Activated T-cell treated with anti-CD3 and anti-CD28 coated beads, Interleukin-2, amount 50 U/mL, for 24 hours (primary cell): ENCODE data around the gene TMEM61.
A peak's percentile ranks its signal among the peaks of the same experiment; 100 is the strongest.
"Not testable (repeated sequence)": the region's sequence is repeated elsewhere in the genome, so short reads cannot be mapped to it uniquely, and the experiment has no call there.

Source experiments
- DNase-seq: peaks from one replicate; pipeline ENCODE4 v3.0.0-alpha.2; 2020
- H3K27ac Mint-ChIP-seq: 2 replicates; pipeline ENCODE4 v1.8.0; 2020; ENCODE audit warnings: mild to moderate bottlenecking, mixed read lengths
- H3K27me3 Mint-ChIP-seq: 2 replicates; pipeline ENCODE4 v1.8.0; 2020; ENCODE audit warnings: mixed read lengths
- H3K36me3 Mint-ChIP-seq: 2 replicates; pipeline ENCODE4 v1.8.0; 2020; ENCODE audit warnings: low read depth, mixed read lengths
- H3K4me1 Mint-ChIP-seq: 2 replicates; pipeline ENCODE4 v1.8.0; 2020; ENCODE audit warnings: low read depth, mixed read lengths
- H3K4me3 Mint-ChIP-seq: 2 replicates; pipeline ENCODE4 v1.8.0; 2020; ENCODE audit warnings: mild to moderate bottlenecking, moderate library complexity, mixed read lengths
- H3K9me3 Mint-ChIP-seq: 2 replicates; pipeline ENCODE4 v1.8.0; 2020; ENCODE audit warnings: mixed read lengths

Gene TMEM61

GRCh38 chr1:54950369-54951163 is 29.9 kb upstream of the TMEM61 start:
- H3K27me3 Mint-ChIP-seq, result peaks cover 2% of the 10 kb centered on the region
- H3K4me1 Mint-ChIP-seq, result peaks cover 7% of the 10 kb centered on the region
- peak; percentile 65 for DNase-seq
- H3K9me3 Mint-ChIP-seq, result no peaks in the 10 kb centered on the region
- no peak overlapping the region for H3K4me3 Mint-ChIP-seq
- no peak overlapping the region for H3K27ac Mint-ChIP-seq
- no peaks in the 10 kb centered on the region for H3K36me3 Mint-ChIP-seq

GRCh38 chr1:54951810-54952226 is 28.6 kb upstream of the TMEM61 start:
- H3K27me3 Mint-ChIP-seq, result peaks cover 2% of the 10 kb centered on the region
- H3K4me3 Mint-ChIP-seq, result no peak overlapping the region
- DNase-seq, result no peak
- H3K9me3 Mint-ChIP-seq, result no peaks in the 10 kb centered on the region
- H3K4me1 Mint-ChIP-seq, result peaks cover 7% of the 10 kb centered on the region
- H3K27ac Mint-ChIP-seq, result no peak overlapping the region
- H3K36me3 Mint-ChIP-seq, result no peaks in the 10 kb centered on the region

- no peak overlapping the region for H3K4me3 Mint-ChIP-seq
- no peak for DNase-seq
- peaks cover 2% of the 10 kb centered on the region for H3K27me3 Mint-ChIP-seq
- no peaks in the 10 kb centered on the region for H3K36me3 Mint-ChIP-seq
- H3K4me1 Mint-ChIP-seq, result peaks cover 7% of the 10 kb centered on the region
- H3K27ac Mint-ChIP-seq, result no peak overlapping the region
- H3K9me3 Mint-ChIP-seq, result peaks cover 4% of the 10 kb centered on the region
These were observed 27.3 kb upstream of the TMEM61 start for GRCh38 chr1:54952950-54953718.

- Mint-ChIP-seq H3K27ac (no peak overlapping the region), H3K4me1 (peaks cover 7% of the 10 kb centered on the region), H3K9me3 (peaks cover 9% of the 10 kb centered on the region), H3K4me3 (no peak overlapping the region), H3K27me3 (peaks cover 2% of the 10 kb centered on the region), H3K36me3 (no peaks in the 10 kb centered on the region)
- DNase-seq, result no peak
These were observed 26.6 kb upstream of the TMEM61 start for GRCh38 chr1:54953846-54954245.

- peaks cover 10% of the 10 kb centered on the region for H3K9me3 Mint-ChIP-seq
- no peak overlapping the region for H3K4me3 Mint-ChIP-seq
- H3K27ac Mint-ChIP-seq, result no peak overlapping the region
- H3K27me3 Mint-ChIP-seq, result peaks cover 2% of the 10 kb centered on the region
- no peak for DNase-seq
- no peaks in the 10 kb centered on the region for H3K36me3 Mint-ChIP-seq
- H3K4me1 Mint-ChIP-seq, result peaks cover 3% of the 10 kb centered on the region
These were observed 25.1 kb upstream of the TMEM61 start for GRCh38 chr1:54955359-54955758.

GRCh38 chr1:54956726-54957125 is 23.7 kb upstream of the TMEM61 start:
- DNase-seq, result no peak
- Mint-ChIP-seq H3K36me3 (no peaks in the 10 kb centered on the region), H3K9me3 (peaks cover 10% of the 10 kb centered on the region), H3K27me3 (no peaks in the 10 kb centered on the region), H3K4me3 (no peak overlapping the region), H3K4me1 (no peaks in the 10 kb centered on the region), H3K27ac (no peak overlapping the region)

GRCh38 chr1:54959241-54959640 is 21.2 kb upstream of the TMEM61 start:
- no peak overlapping the region for H3K27ac Mint-ChIP-seq
- no peaks in the 10 kb centered on the region for H3K36me3 Mint-ChIP-seq
- no peak for DNase-seq
- no peak overlapping the region for H3K4me3 Mint-ChIP-seq
- peaks cover 10% of the 10 kb centered on the region for H3K9me3 Mint-ChIP-seq
- H3K27me3 Mint-ChIP-seq, result no peaks in the 10 kb centered on the region
- no peaks in the 10 kb centered on the region for H3K4me1 Mint-ChIP-seq

GRCh38 chr1:54962612-54963395 is 17.6 kb upstream of the TMEM61 start:
- no peak overlapping the region for H3K4me3 Mint-ChIP-seq
- DNase-seq, result no peak
- peaks cover 6% of the 10 kb centered on the region for H3K27me3 Mint-ChIP-seq
- peaks cover 6% of the 10 kb centered on the region for H3K9me3 Mint-ChIP-seq
- H3K27ac Mint-ChIP-seq, result no peak overlapping the region
- H3K4me1 Mint-ChIP-seq, result peaks cover 3% of the 10 kb centered on the region
- no peaks in the 10 kb centered on the region for H3K36me3 Mint-ChIP-seq

GRCh38 chr1:54963829-54964228 is 16.6 kb upstream of the TMEM61 start:
- DNase-seq, H3K27me3 Mint-ChIP-seq, H3K4me3 Mint-ChIP-seq, H3K4me1 Mint-ChIP-seq, H3K27ac Mint-ChIP-seq, H3K9me3 Mint-ChIP-seq, H3K36me3 Mint-ChIP-seq: not testable (repeated sequence)

- Mint-ChIP-seq H3K36me3 (no peaks in the 10 kb centered on the region), H3K9me3 (no peaks in the 10 kb centered on the region), H3K4me1 (peaks cover 3% of the 10 kb centered on the region), H3K27ac (no peak overlapping the region), H3K27me3 (peaks cover 16% of the 10 kb centered on the region), H3K4me3 (no peak overlapping the region)
- no peak for DNase-seq
These were observed 14.6 kb upstream of the TMEM61 start for GRCh38 chr1:54965624-54966340.

- Mint-ChIP-seq H3K27me3 (peaks cover 26% of the 10 kb centered on the region), H3K27ac (no peak overlapping the region), H3K36me3 (no peaks in the 10 kb centered on the region), H3K4me1 (peaks cover 9% of the 10 kb centered on the region), H3K4me3 (no peak overlapping the region), H3K9me3 (no peaks in the 10 kb centered on the region)
- no peak for DNase-seq
These were observed 13.1 kb upstream of the TMEM61 start for GRCh38 chr1:54967372-54967771.

GRCh38 chr1:54968551-54968950 is 11.9 kb upstream of the TMEM61 start:
- H3K27me3 Mint-ChIP-seq, result peaks cover 37% of the 10 kb centered on the region
- no peak overlapping the region for H3K4me3 Mint-ChIP-seq
- peaks cover 9% of the 10 kb centered on the region for H3K4me1 Mint-ChIP-seq
- DNase-seq, result no peak
- no peaks in the 10 kb centered on the region for H3K36me3 Mint-ChIP-seq
- no peaks in the 10 kb centered on the region for H3K9me3 Mint-ChIP-seq
- no peak overlapping the region for H3K27ac Mint-ChIP-seq

- H3K27me3 Mint-ChIP-seq, result peaks cover 38% of the 10 kb centered on the region
- peaks cover 9% of the 10 kb centered on the region for H3K4me1 Mint-ChIP-seq
- H3K36me3 Mint-ChIP-seq, result no peaks in the 10 kb centered on the region
- H3K27ac Mint-ChIP-seq, result no peak overlapping the region
- H3K4me3 Mint-ChIP-seq, result no peak overlapping the region
- H3K9me3 Mint-ChIP-seq, result no peaks in the 10 kb centered on the region
- no peak for DNase-seq
These were observed 10.5 kb upstream of the TMEM61 start for GRCh38 chr1:54969879-54970278.

- Mint-ChIP-seq H3K36me3 (no peaks in the 10 kb centered on the region), H3K4me1 (peaks cover 9% of the 10 kb centered on the region), H3K9me3 (no peaks in the 10 kb centered on the region), H3K4me3 (no peak overlapping the region), H3K27ac (no peak overlapping the region), H3K27me3 (peaks cover 41% of the 10 kb centered on the region)
- no peak for DNase-seq
These were observed 9.5 kb upstream of the TMEM61 start for GRCh38 chr1:54970901-54971300.
